ENCODE data around the gene CLSTN2.

- TF ChIP-seq EZH2phosphoT487 (IDR thresholded peaks at IDR 0.05; ENCODE audit: borderline replicate concordance, low read length), result no peak
- TF ChIP-seq CTCF (conservative IDR thresholded peaks at IDR 0.05; ENCODE audit: low read depth, low read length), result no peak
- no peak for TF ChIP-seq EZH2 (IDR thresholded peaks at IDR 0.05; ENCODE audit: low read length, unreplicated experiment)
Measured at GRCh38 chr3:140433431-140433830, 498.4 kb downstream of the CLSTN2 start.

Measured in PC-3 (cell line).